Head of caudate nucleus (tissue), 42 donors: ENCODE results near the gene LSM3.
A peak's percentile ranks its signal among the peaks of the same experiment; 100 is the strongest.
"Not testable (repeated sequence)": the region's sequence is repeated elsewhere in the genome, so short reads cannot be mapped to it uniquely, and the experiment has no call there.

Experiments used
- DNase-seq, 42 donors: peaks; one replicate each; pipeline versions ENCODE4 v3.0.0 to v3.0.0-alpha.2; 2020 to 2021; ENCODE audit warnings: mixed read lengths in 7 of 42
- intact Hi-C: fragments of 100-400 bp; cut with DNase I; formaldehyde crosslinking; loops from one replicate; pipeline ENCODE4 v1.15.0; 2022

Gene LSM3

GRCh38 chr3:14210290-14210688 is 31.7 kb downstream of the LSM3 start:
- intact Hi-C loops: no loop called here
- no peak for DNase-seq

- intact Hi-C loops: no loop called here
- DNase-seq: peak in 7 of 42 donors; percentile 12 to 52 (median 32)
These were observed 32.4 kb downstream of the LSM3 start for GRCh38 chr3:14210843-14211594.

GRCh38 chr3:14211621-14212020 is 33.0 kb downstream of the LSM3 start:
- peak in 3 of 42 donors; percentile 12 to 47 (median 33) for DNase-seq
- intact Hi-C loops: no loop called here

GRCh38 chr3:14212032-14212431 is 33.4 kb downstream of the LSM3 start:
- intact Hi-C loops: no loop called here
- DNase-seq: no peak

GRCh38 chr3:14213066-14213774 is 34.6 kb downstream of the LSM3 start:
- DNase-seq: no peak
- intact Hi-C loops: no loop called here

- DNase-seq: no peak
- intact Hi-C loops: no loop called here
These were observed 36.1 kb downstream of the LSM3 start for GRCh38 chr3:14214764-14215163.

- peak; percentile 56 to 92 (median 78) for DNase-seq
- intact Hi-C loops: no loop called here
These were observed 37.8 kb downstream of the LSM3 start for GRCh38 chr3:14216257-14217048.

- DNase-seq: no peak
- intact Hi-C loops: no loop called here
These were observed 39.7 kb downstream of the LSM3 start for GRCh38 chr3:14218355-14218754.

GRCh38 chr3:14220933-14221332 is 42.3 kb downstream of the LSM3 start:
- no peak for DNase-seq
- intact Hi-C loops: no loop called here

GRCh38 chr3:14221902-14222301 is 43.3 kb downstream of the LSM3 start:
- intact Hi-C loops: no loop called here
- DNase-seq: no peak

GRCh38 chr3:14222457-14222856 is 43.8 kb downstream of the LSM3 start:
- DNase-seq: no peak
- intact Hi-C loops: no loop called here

GRCh38 chr3:14222900-14223594 is 44.4 kb downstream of the LSM3 start:
- intact Hi-C loops: no loop called here
- no peak for DNase-seq

GRCh38 chr3:14223595-14223994 is 45.0 kb downstream of the LSM3 start:
- intact Hi-C loops: no loop called here
- DNase-seq: no peak

GRCh38 chr3:14224895-14225294 is 46.3 kb downstream of the LSM3 start:
- intact Hi-C loops: no loop called here
- no peak for DNase-seq

GRCh38 chr3:14225421-14225820 is 46.8 kb downstream of the LSM3 start:
- peak in 1 of 42 donors; percentile 37 for DNase-seq

GRCh38 chr3:14226351-14226750 is 47.7 kb downstream of the LSM3 start:
- peak in 1 of 42 donors; percentile 27 for DNase-seq
- intact Hi-C loops: not testable (repeated sequence)

More at GRCh38 chr3:14225421-14225820, 46.8 kb downstream of the LSM3 start:
- intact Hi-C loops: no loop called here

GRCh38 chr3:14227856-14228255 is 49.2 kb downstream of the LSM3 start:
- intact Hi-C loops: no loop called here
- DNase-seq: no peak

GRCh38 chr3:14228681-14229470 is 50.3 kb downstream of the LSM3 start:
- intact Hi-C loops: no loop called here
- peak in 1 of 42 donors; percentile 15 for DNase-seq
